ENCODE results near the gene PPHLN1. TPM values are rescaled to one million over a fixed set of nuclear protein-coding genes. Genes with fewer than 3 reads are reported as not detected.

Gene PPHLN1
- total RNA-seq, 4 donors from 2014 or later, result 43.2 to 88.9 (median 56.0) TPM

DNA sequence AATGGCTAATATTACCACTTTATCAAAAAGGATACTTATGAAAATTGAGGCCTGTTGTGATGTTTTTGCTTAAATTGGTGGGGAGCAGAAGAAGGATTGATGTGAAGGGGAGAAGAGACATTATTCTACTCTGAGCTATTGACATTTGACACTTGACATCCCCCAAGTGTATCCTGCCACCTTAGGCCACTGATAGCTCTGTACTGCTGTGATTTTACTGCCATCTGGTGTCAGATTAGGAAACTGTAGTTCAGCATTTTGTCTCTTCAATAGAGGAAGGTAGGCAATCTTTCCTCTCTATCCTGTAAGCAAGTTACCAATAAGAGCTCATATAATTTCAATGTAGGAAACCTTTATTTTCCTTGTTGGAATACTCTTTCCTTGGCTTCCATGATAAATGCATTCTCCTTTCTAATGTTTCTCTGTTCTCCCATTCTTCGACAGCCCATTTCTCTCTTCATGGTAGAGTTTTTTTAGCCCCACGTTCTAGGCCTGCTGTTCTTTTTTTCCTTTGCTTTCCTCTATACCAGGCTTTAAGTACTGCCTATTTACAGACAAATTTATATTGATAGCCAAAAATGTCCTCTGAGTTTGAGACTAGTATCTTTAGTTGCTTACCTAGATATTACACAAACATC is 46.3 kb downstream of the PPHLN1 start:
- no peak for ATAC-seq
- no peak for TF ChIP-seq EP300 (IDR thresholded peaks at IDR 0.05)
- TF ChIP-seq, protein P1, sequence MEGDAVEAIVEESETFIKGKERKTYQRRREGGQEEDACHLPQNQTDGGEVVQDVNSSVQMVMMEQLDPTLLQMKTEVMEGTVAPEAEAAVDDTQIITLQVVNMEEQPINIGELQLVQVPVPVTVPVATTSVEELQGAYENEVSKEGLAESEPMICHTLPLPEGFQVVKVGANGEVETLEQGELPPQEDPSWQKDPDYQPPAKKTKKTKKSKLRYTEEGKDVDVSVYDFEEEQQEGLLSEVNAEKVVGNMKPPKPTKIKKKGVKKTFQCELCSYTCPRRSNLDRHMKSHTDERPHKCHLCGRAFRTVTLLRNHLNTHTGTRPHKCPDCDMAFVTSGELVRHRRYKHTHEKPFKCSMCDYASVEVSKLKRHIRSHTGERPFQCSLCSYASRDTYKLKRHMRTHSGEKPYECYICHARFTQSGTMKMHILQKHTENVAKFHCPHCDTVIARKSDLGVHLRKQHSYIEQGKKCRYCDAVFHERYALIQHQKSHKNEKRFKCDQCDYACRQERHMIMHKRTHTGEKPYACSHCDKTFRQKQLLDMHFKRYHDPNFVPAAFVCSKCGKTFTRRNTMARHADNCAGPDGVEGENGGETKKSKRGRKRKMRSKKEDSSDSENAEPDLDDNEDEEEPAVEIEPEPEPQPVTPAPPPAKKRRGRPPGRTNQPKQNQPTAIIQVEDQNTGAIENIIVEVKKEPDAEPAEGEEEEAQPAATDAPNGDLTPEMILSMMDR (IDR thresholded peaks at IDR 0.05), result peak; percentile 34 to 65 (median 48)
- 66% methylated on average over 2 of the region's 2 CpGs; no CpG with 5 or more reads in 1 of the 2 donors for WGBS, 2 donors (ENCODE audit: low coverage in 1 of 2)
- Histone ChIP-seq H3K27me3 (no peaks in the 10 kb centered on the region), H3K9me3 (no peaks in the 10 kb centered on the region), H3K36me3 (peaks cover 0 to 27% of the 10 kb centered on the region in 2 donors), H3K4me1 (no peaks in the 10 kb centered on the region), H3K4me3 (no peak overlapping the region), H3K27ac (no peak overlapping the region)

DNA sequence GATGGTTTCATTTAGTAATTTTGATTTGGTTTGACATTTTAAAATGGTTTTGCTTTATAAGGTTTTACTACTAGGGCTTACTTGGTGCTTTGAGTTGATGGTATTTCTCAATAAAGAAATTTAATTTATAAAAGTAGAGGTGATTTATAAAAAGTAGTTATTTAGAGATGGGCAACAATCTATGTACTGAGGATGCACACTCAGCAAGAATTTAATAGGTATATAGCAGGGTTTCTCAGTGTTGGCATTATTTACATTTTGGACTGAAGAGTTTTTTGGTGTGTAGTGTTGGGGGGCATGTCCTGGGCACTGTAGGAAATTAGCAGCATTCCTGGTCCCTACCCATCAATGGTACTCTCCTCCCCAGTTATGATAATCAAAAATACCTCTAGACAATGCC is 47.7 kb downstream of the PPHLN1 start:
- ATAC-seq, result no peak
- H3K4me1 ChIP-seq, result no peaks in the 10 kb centered on the region
- no peaks in the 10 kb centered on the region for H3K9me3 ChIP-seq
- H3K27ac ChIP-seq, result no peak overlapping the region
- no peaks in the 10 kb centered on the region for H3K27me3 ChIP-seq
- H3K36me3 ChIP-seq, result peaks cover 0 to 31% of the 10 kb centered on the region in 2 donors
- TF ChIP-seq POLR2A (IDR thresholded peaks at IDR 0.05) (no peak), POLR2AphosphoS5 (IDR thresholded peaks at IDR 0.05) (no peak), EP300 (IDR thresholded peaks at IDR 0.05) (no peak)
- H3K4me3 ChIP-seq, result no peak overlapping the region

DNA sequence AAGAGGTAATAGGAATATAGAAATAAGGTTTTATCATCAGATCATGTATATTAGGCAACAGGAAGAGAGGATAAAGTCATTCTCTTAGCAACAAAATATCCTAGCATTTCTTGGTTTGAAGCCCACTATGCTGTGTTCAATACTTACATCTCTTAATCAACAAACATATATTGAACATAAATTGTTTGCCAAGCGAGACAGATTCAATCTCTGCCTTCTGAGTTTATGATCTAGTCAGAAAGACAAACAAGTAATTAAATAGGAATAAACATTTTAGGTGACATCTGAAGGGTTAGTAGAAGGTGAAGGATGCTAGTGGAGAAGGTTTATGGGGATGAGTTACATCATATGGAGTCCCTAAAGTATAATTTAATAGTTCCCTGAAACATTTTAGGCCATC is 54.8 kb downstream of the PPHLN1 start:
- no peak overlapping the region for H3K4me3 ChIP-seq
- H3K27me3 ChIP-seq, result no peaks in the 10 kb centered on the region
- no peaks in the 10 kb centered on the region for H3K4me1 ChIP-seq
- peaks cover 0 to 19% of the 10 kb centered on the region in 2 donors for H3K36me3 ChIP-seq
- no peak for ATAC-seq
- no peaks in the 10 kb centered on the region for H3K9me3 ChIP-seq
- no peak overlapping the region for H3K27ac ChIP-seq
- TF ChIP-seq, protein P1 (IDR thresholded peaks at IDR 0.05), result no peak
- TF ChIP-seq POLR2A (IDR thresholded peaks at IDR 0.05) (no peak), EP300 (IDR thresholded peaks at IDR 0.05) (no peak), POLR2AphosphoS5 (IDR thresholded peaks at IDR 0.05) (no peak)
- WGBS, 2 donors (ENCODE audit: low coverage in 1 of 2), result 50 to 100% methylated on average over 1 of the region's 1 CpG

DNA sequence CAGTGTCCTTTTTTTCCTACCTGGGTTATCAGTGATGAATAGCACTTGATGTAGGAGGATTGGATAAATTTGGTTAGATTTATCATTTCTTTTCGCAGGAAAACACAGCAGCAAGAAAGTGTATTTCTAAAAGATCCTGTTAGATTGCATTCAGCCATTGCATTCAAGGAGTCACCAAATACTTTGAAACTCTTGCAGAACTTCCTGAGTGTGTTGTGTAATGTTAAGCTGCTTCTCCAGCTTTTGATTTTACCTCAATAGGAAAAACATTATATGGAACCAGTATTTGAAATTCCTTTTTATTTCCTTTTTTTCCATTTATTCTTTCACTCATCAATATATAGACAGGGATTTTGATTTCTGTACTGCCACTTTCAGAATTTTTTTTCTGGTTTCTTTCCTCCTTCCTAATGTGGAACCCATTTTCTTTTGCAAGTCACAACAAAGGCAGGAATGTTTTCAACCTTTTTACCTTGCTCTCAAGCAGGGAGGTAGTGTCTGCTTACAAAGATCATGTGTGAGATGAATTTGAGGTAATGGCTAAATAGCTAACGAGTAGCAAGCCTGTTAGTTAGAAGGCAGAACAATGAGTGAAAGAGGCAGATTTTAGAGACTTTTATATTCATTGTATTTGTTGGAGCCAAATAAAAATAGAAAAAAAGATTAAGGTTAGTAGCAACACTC is 56.2 kb downstream of the PPHLN1 start:
- TF ChIP-seq POLR2A (IDR thresholded peaks at IDR 0.05) (no peak), POLR2AphosphoS5 (IDR thresholded peaks at IDR 0.05) (no peak), EP300 (IDR thresholded peaks at IDR 0.05) (no peak)
- TF ChIP-seq, protein P1 (IDR thresholded peaks at IDR 0.05), result no peak
- H3K9me3 ChIP-seq, result no peaks in the 10 kb centered on the region
- H3K4me1 ChIP-seq, result no peaks in the 10 kb centered on the region
- H3K4me3 ChIP-seq, result no peak overlapping the region
- 78 to 100% methylated on average over 2 of the region's 2 CpGs for whole genome bisulfite sequencing, 2 donors (ENCODE audit: low coverage in 1 of 2)
- no peak overlapping the region for H3K27ac ChIP-seq
- ATAC-seq, result no peak
- peaks cover 0 to 5% of the 10 kb centered on the region in 2 donors for H3K36me3 ChIP-seq
- H3K27me3 ChIP-seq, result no peaks in the 10 kb centered on the region

DNA sequence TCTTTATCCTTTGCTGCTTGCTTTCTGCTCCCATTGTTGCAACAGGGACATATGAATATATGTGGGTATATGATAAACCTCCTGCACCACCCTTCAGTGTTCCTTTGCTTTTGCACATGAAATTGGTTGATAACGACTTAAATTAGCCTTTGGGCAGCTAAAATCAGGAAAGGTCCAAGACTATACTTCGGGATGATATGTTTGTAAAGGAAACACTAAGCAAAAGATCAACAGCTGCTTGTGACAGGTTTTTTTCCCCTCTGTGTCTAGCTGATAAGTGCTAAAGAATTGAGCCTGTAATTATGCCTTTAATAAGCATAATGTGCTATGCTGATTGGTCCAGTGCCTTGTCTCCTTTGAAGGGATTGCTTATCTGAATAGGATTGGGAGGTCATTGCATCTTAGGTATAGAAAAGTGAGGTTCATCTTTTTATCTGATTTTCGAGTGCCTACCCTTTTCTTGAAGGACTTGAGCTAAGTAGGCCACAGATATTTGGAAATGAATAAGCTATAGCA is 59.4 kb downstream of the PPHLN1 start:
- H3K36me3 ChIP-seq, result peaks cover 0 to 29% of the 10 kb centered on the region in 2 donors
- H3K9me3 ChIP-seq, result no peaks in the 10 kb centered on the region
- H3K27ac ChIP-seq, result no peak overlapping the region
- H3K4me3 ChIP-seq, result no peak overlapping the region
- no peaks in the 10 kb centered on the region for H3K27me3 ChIP-seq
- TF ChIP-seq EP300 (IDR thresholded peaks at IDR 0.05) (no peak), POLR2A (IDR thresholded peaks at IDR 0.05) (no peak), POLR2AphosphoS5 (IDR thresholded peaks at IDR 0.05) (no peak)
- TF ChIP-seq, protein P1 (IDR thresholded peaks at IDR 0.05), result no peak
- no peak for ATAC-seq
- 85 to 97% methylated on average over 2 to 3 of the region's 3 CpGs for WGBS, 2 donors (ENCODE audit: low coverage in 1 of 2)
- no peaks in the 10 kb centered on the region for H3K4me1 ChIP-seq
